Fibroblast of lung (primary cell): ENCODE results near the gene WWOX. TPM values are rescaled to one million over a fixed set of nuclear protein-coding genes. Genes with fewer than 3 reads are reported as not detected.

Experiments used
- DNase-seq, 2 donors: peaks; one replicate each; pipeline versions ENCODE4 v3.0.0 to v3.0.0-alpha.2; 2010; ENCODE audit warnings: low read depth in 2 of 2
- H2AFZ ChIP-seq: 2 replicates; pipeline ENCODE4 v1.5.1; 2012; ENCODE audit warnings: low read length, control low read depth, inconsistent platforms
- H3K27ac ChIP-seq: 2 replicates; pipeline ENCODE4 v1.5.1; 2011; ENCODE audit warnings: low read length, control low read depth; ENCODE audit not compliant: insufficient read depth
- H3K27me3 ChIP-seq: 2 replicates; pipeline ENCODE4 v1.5.1; 2011; ENCODE audit warnings: mild to moderate bottlenecking, low read length; ENCODE audit not compliant: control insufficient read depth, insufficient read depth
- H3K36me3 ChIP-seq: 2 replicates; pipeline ENCODE4 v1.5.1; 2011; ENCODE audit warnings: low read length; ENCODE audit not compliant: control insufficient read depth, insufficient read depth
- H3K4me1 ChIP-seq: 2 replicates; pipeline ENCODE4 v1.5.1; 2011; ENCODE audit warnings: low read length; ENCODE audit not compliant: control insufficient read depth, insufficient read depth; ENCODE audit errors: extremely low read depth
- H3K4me2 ChIP-seq: 2 replicates; pipeline ENCODE4 v1.5.1; 2011; ENCODE audit warnings: low read length, control low read depth; ENCODE audit not compliant: insufficient read depth; ENCODE audit errors: extremely low read depth
- H3K4me3 ChIP-seq, 4 experiments: fragments of 200-600 bp in 1 of 4; sonication (generic) in 1 of 4; replicated peaks in 1 of 4; 2 replicates each; pipeline ENCODE4 v1.5.1; 2011 to 2016; ENCODE audit warnings: low read length in 4 of 4, low read depth in 3 of 4, mild to moderate bottlenecking in 3 of 4, control low read depth in 2 of 4, inconsistent platforms in 1 of 4, mixed read lengths in 1 of 4; ENCODE audit not compliant: insufficient read depth in 1 of 4; ENCODE audit errors: control extremely low read depth in 1 of 4
- H3K79me2 ChIP-seq: 2 replicates; pipeline ENCODE4 v1.5.1; 2012; ENCODE audit warnings: mild to moderate bottlenecking, low read length, inconsistent platforms; ENCODE audit not compliant: control insufficient read depth, insufficient read depth
- H3K9ac ChIP-seq: 2 replicates; pipeline ENCODE4 v1.5.1; 2011; ENCODE audit warnings: mild to moderate bottlenecking, low read length, control low read depth; ENCODE audit not compliant: insufficient read depth
- H3K9me3 ChIP-seq: 2 replicates; pipeline ENCODE4 v1.5.1; 2012; ENCODE audit warnings: low read depth, low read length; ENCODE audit not compliant: control insufficient read depth, insufficient read depth
- H4K20me1 ChIP-seq: 2 replicates; pipeline ENCODE4 v1.5.1; 2011; ENCODE audit warnings: low read length; ENCODE audit not compliant: control insufficient read depth, insufficient read depth; ENCODE audit errors: extremely low read depth
- EZH2 ChIP-seq: IDR thresholded peaks from 2 replicates; pipeline ENCODE4 v1.5.1; 2012; ENCODE audit warnings: low read length, control low read depth, mild to moderate bottlenecking; ENCODE audit errors: missing control alignments
- polyA plus RNA-seq, 2 donors: library from polyadenylated mRNA; depleted of rRNA in 1 of 2; stranded (reverse) in 1 of 2; unstranded in 1 of 2; fragments of >200 nt; gene quantifications; 2 replicates each; pipeline ENCODE4 v1.2.1, GENCODE V29; 2011 to 2012; ENCODE audit warnings: missing spikeins in 1 of 2
- total RNA-seq: library from RNA; depleted of rRNA; stranded (reverse); fragments of >200 nt; gene quantifications from 2 replicates; pipeline ENCODE4 v1.2.1, GENCODE V29; 2014
- TF ChIP-seq, protein P1 (sequence below), 2 donors: IDR thresholded peaks in 1 of 2; conservative IDR thresholded peaks in 1 of 2; 1 replicate in 1 of 2; 2 replicates in 1 of 2; pipeline ENCODE4 v1.5.1; 2011 to 2012; ENCODE audit warnings: low read length in 2 of 2, control low read depth in 1 of 2, inconsistent platforms in 1 of 2, low read depth in 1 of 2, mild to moderate bottlenecking in 1 of 2

The WWOX gene
- total and polyA plus RNA-seq, 2 donors (not counting 1 experiment from before 2014, with no cell fraction given) = 5.6 to 16.3 TPM

DNA sequence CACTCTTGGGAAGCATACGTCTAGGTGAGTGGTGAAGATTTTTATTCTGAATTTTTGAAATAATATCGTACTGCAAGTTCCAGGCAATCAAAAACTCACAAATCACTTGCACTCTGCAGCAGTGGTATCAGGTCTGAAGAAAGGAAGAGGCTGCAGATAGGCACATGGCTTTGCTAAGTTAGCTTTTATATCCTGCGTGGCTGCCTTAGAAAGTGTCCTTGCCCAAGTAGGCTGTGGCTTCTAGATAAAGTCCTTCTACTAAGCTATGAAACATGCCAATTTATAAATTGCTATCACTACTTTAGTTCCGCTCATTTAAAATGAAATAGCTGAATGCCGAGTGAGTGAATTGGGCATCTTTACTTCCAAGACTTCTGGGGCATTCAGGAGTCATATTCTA is 17.9 kb downstream of the WWOX start:
- DNase-seq = no peak
- H3K9me3 ChIP-seq = no peaks in the 10 kb centered on the region
- no peaks in the 10 kb centered on the region for H4K20me1 ChIP-seq

DNA sequence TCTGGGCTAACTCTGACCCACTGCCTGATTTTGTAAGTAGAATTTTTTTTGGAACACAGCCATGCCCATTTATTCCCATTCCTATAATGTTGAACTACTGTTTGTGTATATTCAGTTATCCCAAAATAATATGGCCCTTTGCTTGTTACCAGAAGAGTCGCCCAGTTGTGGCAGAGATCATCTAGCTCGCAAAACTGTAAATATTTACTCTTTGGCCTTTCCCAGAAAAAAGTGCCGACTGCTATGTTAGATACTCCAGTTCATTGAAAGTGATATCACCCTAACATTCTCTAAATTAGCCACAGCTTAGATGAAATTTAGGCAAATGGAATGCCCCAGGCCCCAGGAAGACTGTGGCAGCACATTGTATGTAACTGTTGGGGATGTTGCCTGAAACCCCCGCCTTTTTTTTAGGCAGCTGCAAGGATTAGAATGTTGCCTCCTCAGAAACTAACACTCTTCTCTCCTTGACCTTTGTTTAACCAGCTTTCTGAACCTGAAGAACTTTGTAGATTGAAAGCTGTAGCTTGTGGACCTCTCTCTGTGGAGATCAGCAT is 19.1 kb downstream of the WWOX start:
- H3K9me3 ChIP-seq = no peaks in the 10 kb centered on the region
- H3K27me3 ChIP-seq = no peaks in the 10 kb centered on the region
- no peak overlapping the region for H3K27ac ChIP-seq
- no peak overlapping the region for H3K4me3 ChIP-seq
- H2AFZ ChIP-seq = no peak overlapping the region
- no peak overlapping the region for H3K9ac ChIP-seq
- no peaks in the 10 kb centered on the region for H4K20me1 ChIP-seq
- TF ChIP-seq, protein P1, sequence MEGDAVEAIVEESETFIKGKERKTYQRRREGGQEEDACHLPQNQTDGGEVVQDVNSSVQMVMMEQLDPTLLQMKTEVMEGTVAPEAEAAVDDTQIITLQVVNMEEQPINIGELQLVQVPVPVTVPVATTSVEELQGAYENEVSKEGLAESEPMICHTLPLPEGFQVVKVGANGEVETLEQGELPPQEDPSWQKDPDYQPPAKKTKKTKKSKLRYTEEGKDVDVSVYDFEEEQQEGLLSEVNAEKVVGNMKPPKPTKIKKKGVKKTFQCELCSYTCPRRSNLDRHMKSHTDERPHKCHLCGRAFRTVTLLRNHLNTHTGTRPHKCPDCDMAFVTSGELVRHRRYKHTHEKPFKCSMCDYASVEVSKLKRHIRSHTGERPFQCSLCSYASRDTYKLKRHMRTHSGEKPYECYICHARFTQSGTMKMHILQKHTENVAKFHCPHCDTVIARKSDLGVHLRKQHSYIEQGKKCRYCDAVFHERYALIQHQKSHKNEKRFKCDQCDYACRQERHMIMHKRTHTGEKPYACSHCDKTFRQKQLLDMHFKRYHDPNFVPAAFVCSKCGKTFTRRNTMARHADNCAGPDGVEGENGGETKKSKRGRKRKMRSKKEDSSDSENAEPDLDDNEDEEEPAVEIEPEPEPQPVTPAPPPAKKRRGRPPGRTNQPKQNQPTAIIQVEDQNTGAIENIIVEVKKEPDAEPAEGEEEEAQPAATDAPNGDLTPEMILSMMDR (conservative IDR thresholded peaks at IDR 0.05 in 1 of 2, IDR thresholded peaks at IDR 0.05 in 1 of 2; ENCODE audit: low read depth in 1 of 2, low read length in 2 of 2) = no peak
- no peak for TF ChIP-seq EZH2
- H3K4me1 ChIP-seq = no peaks in the 10 kb centered on the region
- no peaks in the 10 kb centered on the region for H3K79me2 ChIP-seq
- DNase-seq = no peak
- no peak overlapping the region for H3K4me2 ChIP-seq
- no peaks in the 10 kb centered on the region for H3K36me3 ChIP-seq

More for the DNA sequence above, 17.9 kb downstream of the WWOX start:
- no peak overlapping the region for H3K4me2 ChIP-seq
- H3K79me2 ChIP-seq = no peaks in the 10 kb centered on the region
- no peak overlapping the region for H2AFZ ChIP-seq
- no peak for TF ChIP-seq EZH2
- TF ChIP-seq, protein P1 (conservative IDR thresholded peaks at IDR 0.05 in 1 of 2, IDR thresholded peaks at IDR 0.05 in 1 of 2; ENCODE audit: low read depth in 1 of 2, low read length in 2 of 2) = no peak
- no peaks in the 10 kb centered on the region for H3K36me3 ChIP-seq
- no peak overlapping the region for H3K27ac ChIP-seq
- H3K4me3 ChIP-seq = no peak overlapping the region
- no peaks in the 10 kb centered on the region for H3K27me3 ChIP-seq
- H3K4me1 ChIP-seq = no peaks in the 10 kb centered on the region
- no peak overlapping the region for H3K9ac ChIP-seq

DNA sequence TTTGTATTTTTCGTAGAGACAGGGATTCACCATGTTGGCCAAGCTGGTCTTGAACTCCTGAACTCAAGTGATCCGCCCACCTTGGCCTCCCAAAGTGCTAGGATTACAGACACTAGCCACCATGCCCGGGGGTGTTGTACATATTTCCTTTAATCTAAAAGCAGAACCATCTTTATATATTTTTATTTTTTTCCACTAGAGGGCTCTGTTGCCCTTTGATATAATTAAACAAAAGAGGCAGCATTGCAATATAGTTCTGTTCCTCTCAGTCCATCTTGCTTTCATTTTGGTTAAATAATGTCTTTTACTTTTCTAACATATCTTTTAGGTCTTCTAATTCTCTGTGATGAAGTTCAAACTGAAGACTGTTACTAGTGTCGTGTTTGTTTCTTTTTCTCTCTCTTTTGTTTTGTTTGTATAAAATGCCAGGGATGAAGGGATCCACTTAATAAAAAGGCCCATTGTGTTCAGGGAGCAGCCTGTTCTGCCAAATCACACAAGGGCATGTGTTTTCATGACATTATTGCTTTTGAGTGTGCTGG is 23.4 kb downstream of the WWOX start:
- peak overlapping the region; percentile 79 for H3K4me2 ChIP-seq
- no peak overlapping the region for H3K27ac ChIP-seq
- peaks cover 3% of the 10 kb centered on the region for H3K4me1 ChIP-seq

More for the DNA sequence above, 23.4 kb downstream of the WWOX start:
- no peaks in the 10 kb centered on the region for H4K20me1 ChIP-seq
- H3K79me2 ChIP-seq = no peaks in the 10 kb centered on the region
- no peaks in the 10 kb centered on the region for H3K9me3 ChIP-seq
- no peak overlapping the region for H3K9ac ChIP-seq
- H2AFZ ChIP-seq = peak overlapping the region; percentile 9
- peak overlapping the region in 1 of 4 experiments; percentile 28 for H3K4me3 ChIP-seq
- no peaks in the 10 kb centered on the region for H3K36me3 ChIP-seq
- peak; percentile 41 to 77 for DNase-seq
- TF ChIP-seq, protein P1 (conservative IDR thresholded peaks at IDR 0.05 in 1 of 2, IDR thresholded peaks at IDR 0.05 in 1 of 2; ENCODE audit: low read depth in 1 of 2, low read length in 2 of 2) = peak; percentile 12 to 24
- TF ChIP-seq EZH2 = no peak
- no peaks in the 10 kb centered on the region for H3K27me3 ChIP-seq
